K562 (cell line): ENCODE data around the gene HOXB4. TPM values are rescaled to one million over a fixed set of nuclear protein-coding genes. Genes with fewer than 3 reads are reported as not detected.

Experiments used
- NFYB ChIP-seq: IDR thresholded peaks from 2 replicates; pipeline ENCODE4 v1.6.1; 2011; ENCODE audit warnings: mild to moderate bottlenecking, moderate library complexity; ENCODE audit not compliant: insufficient read length; ENCODE audit errors: extremely low read depth
- TAF1 ChIP-seq: IDR thresholded peaks from 2 replicates; pipeline ENCODE4 v1.6.1; 2011; ENCODE audit warnings: mild to moderate bottlenecking, low read length, moderate library complexity; ENCODE audit not compliant: insufficient read depth, control insufficient read depth, severe bottlenecking; ENCODE audit errors: extremely low read depth
- polyA plus RNA-seq, 8 experiments: library from polyadenylated mRNA; depleted of rRNA in 4 of 8; stranded (reverse) in 5 of 8; unstranded in 3 of 8; fragments of >200 nt; fragmentation: Nextera tagmentation in 2 of 8; fragmentation: Illumina TruSeq in 1 of 8; extraction: Ambion mirVana in 2 of 8; extraction: Trizol in 1 of 8; gene quantifications; 2 replicates each; pipeline versions ENCODE4 v1.2.1 to v1.2.3, GENCODE V29; 2011 to 2014; ENCODE audit warnings: inconsistent platforms in 1 of 8, missing spikeins in 1 of 8
- total RNA-seq, 7 experiments: library from RNA; depleted of rRNA in 6 of 7; stranded (reverse); fragments of >200 nt in 6 of 7; fragmentation: Illumina TruSeq in 2 of 7; extraction: Trizol in 2 of 7; gene quantifications; 2 replicates each; pipeline versions ENCODE4 v1.2.1 to v1.2.3, GENCODE V29; 2011 to 2021; ENCODE audit warnings: low replicate concordance in 1 of 7
- TF ChIP-seq, protein P1 (sequence below), 2 experiments: fragments of 450-650 bp; formaldehyde crosslinking in 1 of 2; IDR thresholded peaks; 2 replicates each; pipeline versions ENCODE4 v1.4.0 to v1.6.1; 2014 to 2020; ENCODE audit warnings: mild to moderate bottlenecking in 2 of 2, borderline replicate concordance in 1 of 2, low read depth in 1 of 2

The HOXB4 gene
- total and polyA plus RNA-seq, 9 of the 15 experiments (the other 6 are each of a cell fraction or from before 2014, with no cell fraction given): 1.6 to 34.9 (median 14.9) TPM

GRCh38 chr17:48604770-48605329, 26.7 kb upstream of the HOXB4 start, which contains the start of gene HOXB6 (continued):
- TF ChIP-seq, protein P1, sequence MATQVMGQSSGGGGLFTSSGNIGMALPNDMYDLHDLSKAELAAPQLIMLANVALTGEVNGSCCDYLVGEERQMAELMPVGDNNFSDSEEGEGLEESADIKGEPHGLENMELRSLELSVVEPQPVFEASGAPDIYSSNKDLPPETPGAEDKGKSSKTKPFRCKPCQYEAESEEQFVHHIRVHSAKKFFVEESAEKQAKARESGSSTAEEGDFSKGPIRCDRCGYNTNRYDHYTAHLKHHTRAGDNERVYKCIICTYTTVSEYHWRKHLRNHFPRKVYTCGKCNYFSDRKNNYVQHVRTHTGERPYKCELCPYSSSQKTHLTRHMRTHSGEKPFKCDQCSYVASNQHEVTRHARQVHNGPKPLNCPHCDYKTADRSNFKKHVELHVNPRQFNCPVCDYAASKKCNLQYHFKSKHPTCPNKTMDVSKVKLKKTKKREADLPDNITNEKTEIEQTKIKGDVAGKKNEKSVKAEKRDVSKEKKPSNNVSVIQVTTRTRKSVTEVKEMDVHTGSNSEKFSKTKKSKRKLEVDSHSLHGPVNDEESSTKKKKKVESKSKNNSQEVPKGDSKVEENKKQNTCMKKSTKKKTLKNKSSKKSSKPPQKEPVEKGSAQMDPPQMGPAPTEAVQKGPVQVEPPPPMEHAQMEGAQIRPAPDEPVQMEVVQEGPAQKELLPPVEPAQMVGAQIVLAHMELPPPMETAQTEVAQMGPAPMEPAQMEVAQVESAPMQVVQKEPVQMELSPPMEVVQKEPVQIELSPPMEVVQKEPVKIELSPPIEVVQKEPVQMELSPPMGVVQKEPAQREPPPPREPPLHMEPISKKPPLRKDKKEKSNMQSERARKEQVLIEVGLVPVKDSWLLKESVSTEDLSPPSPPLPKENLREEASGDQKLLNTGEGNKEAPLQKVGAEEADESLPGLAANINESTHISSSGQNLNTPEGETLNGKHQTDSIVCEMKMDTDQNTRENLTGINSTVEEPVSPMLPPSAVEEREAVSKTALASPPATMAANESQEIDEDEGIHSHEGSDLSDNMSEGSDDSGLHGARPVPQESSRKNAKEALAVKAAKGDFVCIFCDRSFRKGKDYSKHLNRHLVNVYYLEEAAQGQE (IDR thresholded peaks at IDR 0.05; ENCODE audit: borderline replicate concordance): peak; percentile 56; the same call in 1 of the 2 replicates
- TF ChIP-seq, protein P1 (CRISPR knock-in tag; IDR thresholded peaks at IDR 0.05; ENCODE audit: low read depth): no peak
- TF ChIP-seq TAF1 (peak; percentile 63), NFYB (peak; percentile 30)
